GM21367 (cell line): ENCODE measurements around the gene TSPAN9.
A peak's percentile ranks its signal among the peaks of the same experiment; 100 is the strongest.

ENCODE experiments used
- ATAC-seq: cut with Tn5 transposase; IDR thresholded peaks from one replicate; pipeline ENCODE4 v1.9.1; 2021; ENCODE audit not compliant: unreplicated experiment

The TSPAN9 gene, protein sequence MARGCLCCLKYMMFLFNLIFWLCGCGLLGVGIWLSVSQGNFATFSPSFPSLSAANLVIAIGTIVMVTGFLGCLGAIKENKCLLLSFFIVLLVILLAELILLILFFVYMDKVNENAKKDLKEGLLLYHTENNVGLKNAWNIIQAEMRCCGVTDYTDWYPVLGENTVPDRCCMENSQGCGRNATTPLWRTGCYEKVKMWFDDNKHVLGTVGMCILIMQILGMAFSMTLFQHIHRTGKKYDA

GRCh38 chr12:3076730-3077571 lies at the start of gene TSPAN9:
Gene TSPAN9 (plus strand): TSS chr12:3077379. CDS start chr12:3201194, 123,815 bp downstream.
- ATAC-seq = peak; percentile 49

GRCh38 chr12:3028108-3028507 lies 49.1 kb upstream of the TSPAN9 start:
- ATAC-seq = no peak

DNA sequence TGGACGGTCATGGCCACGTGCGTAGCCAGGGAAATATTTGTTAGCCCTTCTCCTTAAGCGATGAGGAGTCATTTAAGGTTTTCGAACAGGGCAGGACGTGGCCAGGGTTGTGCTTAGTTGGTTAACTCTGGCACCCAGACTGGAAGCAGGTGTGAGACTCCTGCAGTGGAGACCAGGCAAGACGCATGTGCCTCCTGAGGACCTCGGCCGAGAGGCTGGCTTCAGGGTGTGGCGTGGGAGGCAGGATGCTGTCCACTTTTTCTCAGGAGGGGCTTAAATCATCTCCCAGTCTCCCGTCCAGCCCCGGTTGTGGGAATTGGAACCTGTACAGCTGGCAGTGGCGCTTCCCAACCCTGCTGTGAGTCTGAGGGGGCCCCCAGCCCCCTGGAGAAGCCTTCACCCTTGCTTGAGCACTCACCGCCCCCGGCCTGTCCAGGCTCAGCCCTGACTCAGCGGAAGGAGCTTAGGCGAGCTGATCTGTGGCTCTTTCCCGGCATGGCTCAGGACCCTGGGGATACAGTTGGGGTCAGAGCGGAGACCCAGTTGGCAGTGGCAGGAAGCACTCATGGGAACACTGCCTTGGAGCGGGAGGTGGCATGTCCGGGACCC lies 46.3 kb upstream of the TSPAN9 start:
- ATAC-seq = no peak

GRCh38 chr12:3032161-3032560 lies 45.0 kb upstream of the TSPAN9 start:
- ATAC-seq = no peak

DNA sequence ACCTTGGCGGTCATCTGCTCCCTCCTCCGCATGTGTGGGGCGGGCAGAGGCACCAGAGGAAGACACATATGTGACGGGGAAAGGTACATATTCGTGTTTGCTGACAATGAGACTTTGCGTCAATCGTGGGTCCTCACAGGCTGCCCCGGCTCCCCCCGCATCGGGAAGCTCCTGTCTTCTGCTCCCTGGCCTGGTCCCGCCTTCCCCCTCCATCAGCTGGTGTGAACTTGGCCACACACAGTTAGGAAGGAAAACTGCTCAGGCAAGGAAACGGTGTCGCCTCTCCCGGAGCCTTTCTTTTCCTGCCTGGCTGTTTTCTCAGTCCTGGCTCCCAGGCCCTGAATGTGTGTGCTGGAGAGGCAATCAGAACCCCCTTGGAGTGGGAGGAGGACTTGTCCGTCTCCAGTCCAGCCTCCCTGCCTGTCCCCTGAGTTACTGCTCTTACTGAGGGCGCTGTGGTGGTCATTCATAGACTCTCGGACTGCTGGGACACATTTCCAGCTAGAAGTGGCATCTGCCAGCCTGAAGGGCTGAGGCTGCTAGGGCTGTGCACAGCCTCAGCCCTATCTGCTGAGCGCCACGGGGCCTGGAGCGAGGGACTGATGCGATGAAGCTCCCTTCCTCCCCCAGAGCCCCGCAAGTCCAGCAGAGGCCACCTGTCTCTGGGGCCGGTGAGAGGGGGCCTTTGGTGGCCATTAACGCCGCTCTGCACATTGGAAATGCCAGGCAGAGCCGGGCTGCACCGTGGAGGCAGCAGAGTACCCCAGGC lies 44.2 kb upstream of the TSPAN9 start:
- ATAC-seq = no peak

DNA sequence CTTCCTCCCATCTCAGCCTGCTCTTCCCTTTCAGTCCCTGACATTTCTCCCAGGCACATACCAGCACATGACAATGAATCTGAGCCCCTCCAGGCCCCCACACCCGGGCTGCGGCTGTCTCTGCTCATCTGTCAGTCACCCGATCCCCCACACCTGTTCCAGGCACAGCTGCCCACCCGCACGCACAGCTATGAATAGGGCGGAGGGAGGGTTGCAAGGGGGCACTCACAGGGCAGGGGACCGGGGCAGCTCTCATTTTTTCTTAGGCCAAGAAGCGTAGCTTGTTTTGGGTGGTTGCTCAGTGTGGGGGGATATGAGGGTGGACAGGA lies 43.7 kb upstream of the TSPAN9 start:
- no peak for ATAC-seq

DNA sequence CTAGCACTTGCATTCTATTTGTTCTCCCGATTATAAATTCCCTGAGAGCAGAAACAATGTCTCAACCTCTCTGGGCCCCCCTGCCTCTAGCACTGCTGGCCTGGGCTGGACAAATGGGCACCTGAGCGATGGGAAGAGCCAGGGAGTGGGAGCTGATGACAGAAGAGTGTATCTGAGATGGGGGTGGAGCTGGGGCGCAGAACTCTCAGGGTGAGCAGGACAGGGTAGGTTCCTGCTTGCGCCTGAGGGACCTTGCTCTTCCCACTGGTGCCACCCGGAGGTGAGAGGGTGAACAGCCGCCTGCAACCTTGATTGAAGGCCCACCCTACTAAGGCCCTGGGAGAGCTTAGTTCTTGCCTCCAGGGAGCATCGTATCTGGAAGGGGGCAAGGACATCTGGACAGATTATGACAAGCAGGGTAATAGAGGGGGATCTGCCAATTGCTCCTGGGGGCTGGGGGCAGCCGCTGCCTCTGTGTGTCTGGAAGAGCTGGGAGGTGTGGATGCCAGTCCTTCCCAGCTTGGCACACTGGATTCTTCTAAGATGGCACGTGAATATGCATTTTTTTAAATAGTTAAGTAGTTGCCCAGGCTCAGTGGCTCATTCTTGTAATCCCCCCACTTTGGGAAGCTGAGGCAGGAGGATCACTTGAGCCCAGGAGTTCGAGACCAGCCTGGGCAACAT lies 43.0 kb upstream of the TSPAN9 start:
- ATAC-seq = no peak

DNA sequence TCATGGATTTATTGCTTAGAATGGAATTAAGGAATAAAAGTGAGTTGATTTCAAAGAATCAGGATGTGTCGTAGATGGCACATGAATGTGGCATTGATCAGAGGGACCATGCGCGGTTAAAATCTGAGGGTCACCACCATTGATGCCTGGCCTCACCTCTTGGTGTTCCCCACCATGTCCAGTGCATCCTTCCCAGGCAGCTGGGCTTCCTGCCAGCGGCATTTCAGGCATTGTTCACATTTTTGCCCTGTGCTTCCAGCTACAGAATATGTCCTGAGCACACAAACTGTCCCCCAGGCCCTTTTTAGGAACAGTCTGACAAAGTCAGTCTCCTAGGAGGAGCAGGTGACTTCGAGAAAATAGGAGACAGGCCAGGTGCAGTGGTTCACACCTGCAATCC lies 42.0 kb upstream of the TSPAN9 start:
- no peak for ATAC-seq

DNA sequence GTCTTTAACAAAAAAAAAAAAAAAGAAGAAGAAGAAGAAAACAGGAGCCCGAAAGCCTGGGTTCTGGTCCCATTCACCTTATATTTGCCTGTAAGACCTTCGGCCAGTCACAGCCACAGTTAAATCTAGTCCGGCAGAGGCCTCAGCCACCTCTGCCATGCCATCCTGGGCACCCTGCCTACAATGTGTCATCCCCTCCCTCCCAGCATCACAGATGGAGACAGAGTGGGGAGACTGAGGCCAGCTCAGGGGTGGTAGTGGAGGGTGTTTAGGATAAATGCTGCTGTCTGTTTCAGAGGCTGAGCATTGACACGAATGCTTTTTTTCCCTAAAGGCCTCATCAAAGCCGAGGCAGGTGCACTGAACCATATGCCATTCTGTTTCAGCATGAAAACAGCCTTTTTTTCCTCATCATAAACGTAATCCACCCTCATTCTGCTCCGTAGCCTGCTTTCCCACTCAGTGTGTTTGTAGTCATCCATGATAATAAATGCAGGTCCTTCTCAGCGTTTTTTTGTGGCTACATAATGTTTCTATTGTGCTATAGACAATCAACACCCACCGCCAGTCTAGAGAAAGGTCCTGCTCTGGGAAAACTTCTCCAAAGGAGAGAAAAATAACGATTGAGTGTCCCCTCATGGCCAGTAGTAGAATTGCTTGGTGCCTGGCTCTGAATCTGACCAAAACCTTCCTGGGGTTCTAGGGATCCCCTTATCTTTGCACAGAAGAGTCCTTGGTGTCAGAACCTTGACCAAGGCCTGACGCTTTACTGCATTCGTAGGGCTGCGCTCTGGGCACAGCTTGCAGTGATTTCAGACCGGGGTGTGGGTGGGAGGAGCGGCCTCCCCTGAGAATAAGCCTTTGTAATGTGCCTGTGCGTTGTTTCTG lies 41.1 kb upstream of the TSPAN9 start:
- ATAC-seq = no peak

DNA sequence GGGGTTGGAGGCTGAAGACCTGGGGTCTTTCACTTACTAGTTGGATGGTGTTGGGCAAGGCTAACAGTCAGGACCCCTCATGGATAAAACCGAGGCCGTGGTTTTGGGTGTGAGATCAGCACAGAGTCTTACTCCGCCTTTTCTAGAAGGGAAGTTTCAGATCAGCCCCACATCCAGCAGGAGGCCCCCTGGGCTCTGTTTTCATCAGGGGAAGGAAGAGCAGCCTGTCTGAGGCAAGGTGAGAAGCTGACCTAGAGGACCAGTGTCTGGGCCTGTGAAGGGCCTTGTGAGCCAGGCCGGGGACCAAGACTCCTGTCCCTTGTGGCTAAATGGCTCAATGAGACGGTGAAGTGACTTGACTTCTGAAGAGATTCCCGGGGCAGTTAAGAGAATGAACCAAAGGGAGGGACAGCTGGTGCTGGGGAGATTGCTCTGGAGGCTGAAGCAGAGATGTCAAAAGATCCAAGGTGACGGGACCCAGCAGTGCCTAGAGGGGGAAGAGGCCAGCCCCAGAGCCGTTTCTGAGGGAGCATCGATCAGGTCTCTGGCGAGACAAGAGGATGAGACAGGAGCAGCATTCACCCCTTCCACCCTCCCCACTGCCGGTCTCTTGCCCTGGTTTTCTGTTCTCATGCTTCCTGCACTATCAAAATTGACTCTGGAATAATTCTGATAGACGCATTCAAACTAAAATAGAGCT lies 40.1 kb upstream of the TSPAN9 start:
- no peak for ATAC-seq

- ATAC-seq = no peak
These were observed 39.0 kb upstream of the TSPAN9 start for GRCh38 chr12:3038166-3038565.

GRCh38 chr12:3038926-3039510 lies 38.2 kb upstream of the TSPAN9 start:
- ATAC-seq = no peak

DNA sequence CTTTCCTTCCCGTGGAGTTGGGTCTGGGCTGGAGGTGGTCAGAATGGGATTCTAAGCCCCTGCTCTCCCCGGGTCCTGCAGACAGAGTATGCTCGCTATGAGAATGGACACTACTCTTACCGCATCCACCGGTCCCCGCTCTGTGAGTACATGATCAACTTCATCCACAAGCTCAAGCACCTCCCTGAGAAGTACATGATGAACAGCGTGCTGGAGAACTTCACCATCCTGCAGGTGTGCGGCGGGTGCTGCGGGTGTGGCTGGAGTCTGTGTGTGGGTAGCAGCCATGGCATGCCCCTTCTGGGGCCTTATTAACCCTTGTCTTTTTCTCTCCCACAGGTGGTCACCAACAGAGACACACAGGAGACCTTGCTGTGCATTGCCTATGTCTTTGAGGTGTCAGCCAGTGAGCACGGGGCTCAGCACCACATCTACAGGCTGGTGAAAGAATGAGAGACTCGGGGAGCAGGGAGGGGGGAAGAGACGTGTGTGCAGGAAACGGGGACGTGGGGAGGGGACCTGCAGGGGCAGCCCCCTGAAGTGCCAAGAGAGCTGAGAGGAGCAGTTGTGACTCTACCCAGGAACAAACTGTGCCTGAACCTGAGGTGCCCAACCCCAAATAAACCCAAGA lies 37.0 kb upstream of the TSPAN9 start:
- no peak for ATAC-seq

DNA sequence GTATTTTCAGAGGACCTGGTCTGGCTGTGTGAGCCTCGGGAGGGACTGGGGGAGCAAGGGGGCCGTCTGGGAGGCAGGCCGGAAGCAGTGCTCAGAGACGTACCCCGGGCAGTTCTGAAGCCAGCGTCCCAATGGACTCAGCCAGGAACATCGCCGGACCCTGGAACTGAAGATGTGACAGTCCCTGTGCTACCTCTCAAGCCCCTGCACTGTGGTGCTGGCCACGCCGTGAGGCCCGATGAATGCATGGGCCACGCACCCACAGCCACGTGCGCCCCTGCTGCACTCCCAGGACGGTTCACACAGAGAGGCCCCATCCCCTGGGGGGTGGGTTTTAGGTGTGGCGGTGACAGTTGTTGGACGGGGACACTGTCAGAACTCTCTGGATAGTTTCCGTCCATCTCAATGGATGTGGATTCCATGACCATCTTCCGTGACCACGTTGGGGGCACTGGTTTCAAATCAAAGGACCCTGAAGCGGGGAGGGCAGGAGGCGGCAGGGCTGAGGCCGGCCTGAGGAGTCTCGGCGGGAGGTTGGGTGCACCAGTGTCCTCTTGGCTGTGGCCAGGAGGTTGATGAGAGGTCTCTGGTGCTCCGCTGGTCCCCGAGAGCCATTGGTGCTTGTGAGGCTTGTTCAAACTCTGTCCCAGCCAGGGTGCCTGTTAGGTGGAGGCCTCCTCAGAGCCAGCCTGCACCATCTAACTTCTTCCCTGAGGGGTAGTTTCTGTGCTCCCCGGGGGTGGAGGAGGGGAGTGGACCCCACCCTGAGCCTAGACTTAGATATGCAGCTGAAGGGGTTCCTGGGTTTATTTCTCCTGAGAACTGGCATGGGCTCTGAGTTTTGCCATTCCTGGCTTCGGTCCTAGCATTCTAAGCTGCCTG lies 36.3 kb upstream of the TSPAN9 start:
- no peak for ATAC-seq

DNA sequence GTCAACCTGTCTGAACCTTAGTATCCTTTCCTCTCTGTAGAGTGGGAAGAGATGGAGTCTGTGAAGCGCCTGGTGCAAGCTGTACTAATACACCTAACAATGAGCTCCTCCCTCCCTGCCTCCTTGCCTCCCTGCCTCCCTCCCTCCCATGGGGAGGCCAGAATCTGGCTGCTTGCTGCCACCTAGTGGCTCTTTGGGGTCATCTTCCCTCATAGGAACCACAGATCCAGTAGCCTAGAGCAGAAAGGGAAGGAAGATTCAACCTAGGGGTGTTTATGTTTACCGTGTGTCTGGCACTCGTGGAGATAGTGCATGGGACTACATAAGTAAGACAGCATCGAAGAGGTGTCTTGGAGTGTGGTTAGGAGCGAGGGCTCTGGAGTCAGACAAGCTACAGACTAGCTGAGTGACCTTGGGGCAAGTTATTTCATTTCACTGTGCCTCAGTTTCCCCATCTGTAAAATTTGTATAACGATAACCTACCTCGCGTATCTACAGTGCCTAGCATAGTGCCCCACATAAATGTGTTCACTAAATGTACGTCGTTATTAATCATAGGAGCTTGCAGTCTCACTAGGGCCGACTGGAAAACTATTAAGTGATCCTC lies 35.5 kb upstream of the TSPAN9 start:
- ATAC-seq = no peak

- no peak for ATAC-seq
These were observed 34.8 kb upstream of the TSPAN9 start for GRCh38 chr12:3042394-3042793.

GRCh38 chr12:3042826-3043225 lies 34.4 kb upstream of the TSPAN9 start:
- no peak for ATAC-seq
